Stimulated activated CD8-positive, alpha-beta memory T cell treated with anti-CD3 and anti-CD28 coated beads, Interleukin-12 subunit alpha, Interleukin-12 subunit beta, amount 100 ng/mL, for 24 hours (primary cell): ENCODE measurements around the gene PCYT1B.

Experiments used
- DNase-seq: peaks from one replicate; pipeline ENCODE4 v3.0.0-alpha.2; 2020; ENCODE audit errors: extremely low read depth

The PCYT1B gene

GRCh38 chrX:24526616-24527015, 120.5 kb downstream of the PCYT1B start:
- no peak for DNase-seq

GRCh38 chrX:24525455-24525854, 121.7 kb downstream of the PCYT1B start:
- DNase-seq = no peak

DNA sequence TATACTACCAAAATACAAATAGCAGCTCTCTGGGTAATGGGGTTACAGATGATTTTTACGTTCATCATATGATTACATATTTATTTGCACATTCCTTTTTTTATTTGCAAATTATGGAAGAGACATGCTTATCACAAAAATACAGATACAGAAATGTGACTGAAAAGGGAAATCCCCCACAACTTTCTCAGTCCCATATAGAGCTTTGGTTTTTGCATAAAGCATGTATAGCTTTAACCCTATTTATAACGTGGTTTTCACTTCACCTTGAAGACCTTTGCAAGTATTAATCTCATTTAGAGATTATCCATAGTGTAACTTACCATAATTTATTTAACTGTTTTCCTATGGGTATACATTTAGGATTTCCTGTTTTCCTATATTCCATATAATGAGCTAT, 126.7 kb downstream of the PCYT1B start:
- no peak for DNase-seq

GRCh38 chrX:24515447-24515846, 131.7 kb downstream of the PCYT1B start:
- no peak for DNase-seq

GRCh38 chrX:24513416-24513815, 133.7 kb downstream of the PCYT1B start:
- DNase-seq = no peak

DNA sequence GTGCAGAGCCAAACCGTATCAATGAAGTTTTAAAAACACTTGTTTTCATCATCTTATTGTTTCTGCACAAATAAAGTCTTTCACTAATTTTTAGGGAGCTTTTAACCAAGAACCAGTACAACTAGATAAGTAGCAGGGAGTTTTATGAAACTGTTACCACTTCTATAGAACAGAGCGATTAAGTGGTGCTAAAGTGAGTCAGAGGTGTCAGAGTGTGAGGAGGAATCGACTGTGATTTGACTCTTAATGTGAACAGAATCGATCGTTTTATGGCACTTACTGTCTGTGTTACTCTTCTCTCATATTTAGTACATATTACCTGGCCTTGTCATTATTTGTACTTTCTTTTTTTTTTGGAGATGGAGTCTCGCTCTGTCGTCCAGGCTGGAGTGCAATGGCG, 138.8 kb downstream of the PCYT1B start:
- no peak for DNase-seq
